ENCODE measurements around the gene SNAI3. TPM values are rescaled to one million over a fixed set of nuclear protein-coding genes. Genes with fewer than 3 reads are reported as not detected.

The SNAI3 gene
- total RNA-seq, 4 donors from 2014 or later: 0.94 to 2.0 (median 1.5) TPM

- TF ChIP-seq CTCF (IDR thresholded peaks at IDR 0.05; ENCODE audit: low read depth): no peak
These were observed 34.9 kb upstream of the SNAI3 start for GRCh38 chr16:88721236-88721635.

- no peak for TF ChIP-seq CTCF (IDR thresholded peaks at IDR 0.05; ENCODE audit: low read depth)
These were observed 34.2 kb upstream of the SNAI3 start for GRCh38 chr16:88720396-88720970.

GRCh38 chr16:88719933-88720296 is 33.6 kb upstream of the SNAI3 start:
- no peak for TF ChIP-seq CTCF (IDR thresholded peaks at IDR 0.05; ENCODE audit: low read depth)

GRCh38 chr16:88719267-88719932 is 33.1 kb upstream of the SNAI3 start:
- no peak for TF ChIP-seq CTCF (IDR thresholded peaks at IDR 0.05; ENCODE audit: low read depth)

GRCh38 chr16:88718178-88718577 is 31.9 kb upstream of the SNAI3 start:
- TF ChIP-seq CTCF (IDR thresholded peaks at IDR 0.05; ENCODE audit: low read depth): no peak

- no peak for TF ChIP-seq CTCF (IDR thresholded peaks at IDR 0.05; ENCODE audit: low read depth)
These were observed 30.3 kb upstream of the SNAI3 start for GRCh38 chr16:88716601-88717001.

- no peak for TF ChIP-seq CTCF (IDR thresholded peaks at IDR 0.05; ENCODE audit: low read depth)
These were observed 29.9 kb upstream of the SNAI3 start for GRCh38 chr16:88716201-88716600.
